ENCODE data around the gene FAM168A.

- TF ChIP-seq CTCF (IDR thresholded peaks at IDR 0.05) (no peak), POLR2A (IDR thresholded peaks at IDR 0.05) (no peak), POLR2AphosphoS5 (IDR thresholded peaks at IDR 0.05) (no peak)
Observed at GRCh38 chr11:73508243-73509176, 89.4 kb downstream of the FAM168A start.
